Umbilical cord (tissue), 2 donors: ENCODE measurements around the gene KRTAP4-9. TPM values are rescaled to one million over a fixed set of nuclear protein-coding genes. Genes with fewer than 3 reads are reported as not detected.
"Not testable (repeated sequence)": the region's sequence is repeated elsewhere in the genome, so short reads cannot be mapped to it uniquely, and the experiment has no call there.

ENCODE experiments used
- DNase-seq: peaks from one replicate; pipeline ENCODE4 v3.0.0-alpha.2; 2015; ENCODE audit warnings: low spot score
- total RNA-seq: library from RNA; depleted of rRNA; stranded (reverse); fragments of >200 nt; gene quantifications from one replicate; pipeline ENCODE4 v1.2.3, GENCODE V29; 2014; ENCODE audit warnings: low replicate concordance; ENCODE audit not compliant: insufficient read depth

KRTAP4-9 gene
- total RNA-seq, 1 donor from 2014 or later = not detected

- no peak for DNase-seq
Observed at GRCh38 chr17:41126412-41126811, 21.2 kb downstream of the KRTAP4-9 start.

DNA sequence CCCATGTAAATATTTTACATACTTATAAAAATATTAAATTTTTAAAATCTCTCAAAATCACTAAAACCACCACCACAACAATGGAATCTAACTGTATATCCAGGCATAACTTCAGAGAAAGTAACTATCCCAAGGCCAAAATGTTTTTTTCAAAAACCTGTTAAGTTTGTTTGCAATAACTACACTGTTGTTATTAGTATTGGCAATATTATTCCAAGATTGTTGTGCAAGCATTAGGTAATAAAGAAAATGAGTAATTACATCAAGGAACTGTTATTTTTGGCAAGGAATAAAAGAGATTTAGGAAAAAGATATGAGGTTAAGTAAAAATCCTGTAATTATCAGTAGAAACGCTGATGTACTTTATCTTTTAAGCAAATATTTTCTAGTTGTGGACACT, 22.2 kb downstream of the KRTAP4-9 start:
- DNase-seq = no peak

GRCh38 chr17:41131979-41132378, 26.8 kb downstream of the KRTAP4-9 start:
- no peak for DNase-seq

DNA sequence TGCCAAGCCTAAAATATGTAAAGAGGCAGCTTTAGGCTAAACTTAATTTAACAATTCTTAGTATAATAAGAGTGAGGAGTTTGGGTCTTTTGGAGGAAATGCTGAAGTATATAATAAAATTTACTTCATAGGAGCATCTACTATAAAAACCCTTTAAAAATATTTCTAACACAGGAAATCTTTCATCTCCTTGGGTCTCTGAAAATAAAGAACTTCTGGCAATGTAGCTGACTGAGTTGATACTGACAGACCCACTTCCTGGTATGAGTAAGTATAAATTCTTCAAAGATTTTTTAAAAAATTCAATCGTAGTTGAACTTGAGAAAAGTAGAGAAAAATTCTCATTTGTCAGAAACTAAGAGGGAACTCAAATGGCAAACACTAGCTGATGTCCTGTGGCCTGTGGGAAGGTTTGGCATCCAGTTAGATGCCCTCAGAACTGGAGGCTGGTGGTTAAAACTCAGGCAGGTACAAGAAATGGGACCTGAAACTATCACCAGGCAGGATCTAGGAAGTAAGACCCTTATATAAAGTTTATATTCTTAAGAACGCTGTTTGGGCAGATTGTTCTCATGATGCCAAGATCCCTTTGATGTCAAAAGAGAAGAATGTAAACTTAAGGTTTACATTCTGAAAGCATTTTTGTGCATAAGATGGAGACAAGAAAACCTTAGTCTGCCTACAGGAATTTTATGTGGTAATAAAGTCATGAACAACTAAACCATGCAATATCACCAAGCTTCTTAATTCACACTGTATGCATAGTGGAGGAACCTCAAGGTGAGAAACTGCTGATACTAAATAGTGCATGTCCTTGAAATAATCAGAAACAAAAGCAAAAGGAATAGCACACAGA, 28.9 kb downstream of the KRTAP4-9 start:
- DNase-seq = no peak

GRCh38 chr17:41139865-41140264, 34.7 kb downstream of the KRTAP4-9 start:
- not testable (repeated sequence) for DNase-seq

DNA sequence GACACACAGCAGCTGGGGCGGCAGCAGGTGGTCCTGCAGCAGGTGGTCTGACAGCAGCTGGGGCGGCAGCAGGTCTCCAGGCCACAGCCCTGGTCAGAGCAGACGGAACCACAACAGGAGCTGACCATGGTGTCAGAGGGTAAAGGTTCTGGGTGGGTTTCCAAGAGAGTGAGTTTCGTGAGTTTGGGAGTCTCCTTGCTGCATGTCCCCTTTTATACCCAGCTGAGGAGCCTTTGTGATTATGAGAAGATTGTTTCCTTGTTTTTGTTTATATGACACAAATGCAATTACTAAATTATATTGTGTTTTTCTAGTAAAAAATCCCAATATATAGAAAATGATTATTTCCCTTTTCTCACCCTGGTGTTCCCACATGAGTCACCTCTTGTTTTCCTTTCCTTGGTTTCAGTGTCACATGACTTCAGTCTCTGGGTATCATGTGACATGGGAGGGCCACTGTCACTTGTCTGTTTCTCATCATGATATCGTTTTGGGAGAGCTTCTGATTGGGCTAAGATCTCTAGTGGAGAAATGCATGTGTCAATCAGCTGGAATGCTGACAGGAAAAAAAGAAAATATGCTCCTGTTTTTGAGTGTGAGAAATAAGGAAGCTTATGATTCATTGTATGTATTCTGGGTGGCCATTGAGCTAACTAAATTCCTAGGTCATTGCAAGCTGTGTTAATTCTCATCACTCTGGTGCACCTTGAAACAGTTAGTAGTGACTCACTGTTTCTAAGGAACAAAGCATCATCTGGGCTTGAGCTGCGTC, 35.4 kb downstream of the KRTAP4-9 start, which contains the start of gene KRTAP4-6:
TSS of gene KRTAP4-6 (minus strand) at position 185 of the 772 bp plus-strand sequence. CDS start at position 128, 57 bp downstream.
- DNase-seq = no peak

DNA sequence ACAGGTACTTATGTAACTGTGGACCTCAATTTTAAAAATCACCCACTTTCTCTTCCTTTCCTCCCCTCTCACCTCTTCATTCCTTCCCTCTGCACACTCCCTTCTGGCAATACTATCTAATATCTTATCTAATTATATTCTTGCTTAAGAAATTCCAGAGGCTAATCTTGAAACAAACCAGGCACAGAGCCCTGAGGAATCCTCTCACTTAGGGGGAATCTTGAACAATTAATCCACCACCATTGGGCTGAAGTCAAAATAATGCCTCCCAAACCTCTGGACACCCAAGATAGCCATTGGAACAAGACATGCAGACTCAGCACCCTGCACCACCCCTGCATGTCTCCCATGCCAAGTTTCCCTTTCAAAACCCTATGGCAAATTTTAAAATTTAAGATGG, 36.2 kb downstream of the KRTAP4-9 start:
- no peak for DNase-seq

- no peak for DNase-seq
Observed at GRCh38 chr17:41144846-41145245, 39.7 kb downstream of the KRTAP4-9 start.

DNA sequence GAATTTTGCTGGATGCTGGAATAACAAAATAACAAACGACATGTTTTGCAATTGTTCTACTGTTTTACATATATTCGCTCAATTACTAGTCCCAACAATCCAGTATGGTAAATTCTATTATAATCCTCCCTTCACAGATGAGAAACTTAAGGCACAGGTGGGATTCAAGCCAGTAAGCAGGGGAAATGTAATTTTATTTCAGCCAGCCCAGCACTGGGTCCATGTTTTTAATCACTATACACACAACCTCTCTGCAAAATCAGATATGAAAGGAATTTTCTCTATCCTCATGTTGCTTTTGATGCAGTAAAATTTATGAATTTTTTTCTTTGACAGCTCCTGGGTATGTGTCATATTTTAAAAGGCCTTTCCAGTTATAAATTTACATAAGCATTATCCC, 40.1 kb downstream of the KRTAP4-9 start:
- DNase-seq = no peak

DNA sequence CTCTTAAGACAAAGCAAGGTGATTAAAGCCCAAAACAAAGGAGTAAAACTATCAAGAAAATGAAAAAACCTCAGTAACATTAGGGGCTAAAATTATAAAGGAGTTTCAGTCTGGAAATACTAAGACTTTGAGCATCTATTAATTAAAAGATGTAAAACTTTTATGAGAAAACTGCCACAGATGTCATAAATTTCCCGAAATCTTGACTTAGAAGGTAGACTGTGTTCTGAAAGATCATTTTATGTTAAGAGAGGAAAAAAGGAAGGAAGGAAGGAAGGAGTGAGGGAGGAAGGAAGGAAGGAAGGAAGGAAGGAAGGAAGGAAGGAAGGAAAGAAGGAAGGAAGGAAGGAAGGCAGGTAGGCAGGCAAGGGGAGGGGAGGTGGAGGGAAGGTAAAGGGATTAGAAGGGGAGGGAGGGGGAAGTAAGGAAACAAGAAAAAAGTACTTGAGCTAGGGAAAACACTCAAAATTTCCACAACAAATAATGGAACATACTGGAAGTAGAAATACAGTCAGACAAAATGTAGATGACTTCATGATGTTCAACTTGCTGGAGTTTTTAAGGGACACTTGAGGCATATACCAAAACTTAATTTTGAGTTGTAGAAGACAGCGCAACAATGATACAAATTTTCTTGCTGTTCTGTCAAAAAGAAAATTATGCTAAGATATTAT, 42.5 kb downstream of the KRTAP4-9 start:
- no peak for DNase-seq

- not testable (repeated sequence) for DNase-seq
Observed at GRCh38 chr17:41148971-41149651, 43.9 kb downstream of the KRTAP4-9 start.

DNA sequence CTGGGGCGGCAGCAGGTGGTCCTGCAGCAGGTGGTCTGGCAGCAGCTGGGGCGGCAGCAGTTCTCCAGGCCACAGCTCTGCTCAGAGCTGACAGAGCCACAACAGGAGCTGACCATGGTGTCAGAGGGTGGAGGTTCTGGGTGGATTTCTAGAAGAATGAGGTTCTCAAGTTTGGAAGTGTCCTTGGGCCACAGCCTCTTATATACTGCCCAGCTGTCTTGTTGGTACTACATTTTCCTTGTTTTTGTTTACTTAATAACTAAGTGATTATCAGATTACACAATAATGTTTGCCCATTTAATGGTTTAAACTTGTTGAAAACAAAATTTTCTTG, 44.4 kb downstream of the KRTAP4-9 start, which contains the start of gene KRTAP4-5:
TSS of gene KRTAP4-5 (minus strand) at position 174 of the 334 bp plus-strand sequence. CDS start at position 116, 58 bp downstream.
- DNase-seq = no peak

GRCh38 chr17:41150026-41150425, 44.8 kb downstream of the KRTAP4-9 start:
- DNase-seq = no peak

DNA sequence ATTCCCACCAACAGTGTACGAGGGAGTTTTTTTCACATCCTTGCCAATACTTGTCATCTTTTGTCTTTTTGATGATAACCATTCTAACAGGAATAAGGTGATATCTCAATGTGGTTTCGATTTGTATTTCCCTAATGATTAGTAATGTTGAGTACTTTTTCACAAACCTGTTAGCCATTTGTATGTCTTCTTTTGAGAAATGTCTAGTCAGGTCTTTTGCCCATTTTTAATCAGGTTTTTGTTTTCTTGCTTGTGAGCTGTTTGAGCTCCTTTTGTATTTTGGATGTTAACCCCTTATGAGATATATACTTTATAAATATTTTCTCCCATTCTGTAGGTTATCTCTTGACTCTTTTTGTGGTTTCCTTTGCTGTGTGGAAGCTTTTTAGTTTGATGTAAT, 46.3 kb downstream of the KRTAP4-9 start:
- DNase-seq = no peak

GRCh38 chr17:41153856-41154255, 48.7 kb downstream of the KRTAP4-9 start:
- DNase-seq = peak; percentile 38

Other genes starting within 250 kb of the KRTAP4-9 start
- 4.6 TPM for gene KRT12, start 238.2 kb upstream of the KRTAP4-9 start, total RNA-seq
- 3.4 TPM for gene KRT20, start 220.1 kb upstream of the KRTAP4-9 start, total RNA-seq
- 24.3 TPM for gene KRT23, start 167.7 kb upstream of the KRTAP4-9 start, total RNA-seq
- 2.4 TPM for gene KRT39, start 138.4 kb upstream of the KRTAP4-9 start, total RNA-seq
- gene KRT40, start 121.1 kb upstream of the KRTAP4-9 start, total RNA-seq = not detected
- gene KRTAP3-3, start 111.2 kb upstream of the KRTAP4-9 start, total RNA-seq = not detected
- gene KRTAP3-2, start 105.5 kb upstream of the KRTAP4-9 start, total RNA-seq = 31.1 TPM
- gene KRTAP3-1, start 96.3 kb upstream of the KRTAP4-9 start, total RNA-seq = not detected
- gene KRTAP1-5, start 78.2 kb upstream of the KRTAP4-9 start, total RNA-seq = not detected
- not detected for gene KRTAP1-4, start 75.2 kb upstream of the KRTAP4-9 start, total RNA-seq
- gene KRTAP1-3, start 70.5 kb upstream of the KRTAP4-9 start, total RNA-seq = not detected
- gene KRTAP1-1, start 63.9 kb upstream of the KRTAP4-9 start, total RNA-seq = not detected
- gene KRTAP2-1, start 58.1 kb upstream of the KRTAP4-9 start, total RNA-seq = not detected
- 8.4 TPM for gene KRTAP2-2, start 50.2 kb upstream of the KRTAP4-9 start, total RNA-seq
- 20.5 TPM for gene KRTAP2-3, start 45.3 kb upstream of the KRTAP4-9 start, total RNA-seq
- not detected for gene KRTAP2-4, start 39.5 kb upstream of the KRTAP4-9 start, total RNA-seq
- not detected for gene KRTAP4-7, start 21.2 kb upstream of the KRTAP4-9 start, total RNA-seq
- not detected for gene KRTAP4-8, start 7.2 kb upstream of the KRTAP4-9 start, total RNA-seq
- not detected for gene KRTAP4-16, start 3.2 kb upstream of the KRTAP4-9 start, total RNA-seq
- 3.4 TPM for gene KRTAP4-11, start 13.0 kb downstream of the KRTAP4-9 start, total RNA-seq
- not detected for gene KRTAP4-12, start 18.8 kb downstream of the KRTAP4-9 start, total RNA-seq
- 1.2 TPM for gene KRTAP4-6, start 35.2 kb downstream of the KRTAP4-9 start, total RNA-seq
- 5.5 TPM for gene KRTAP4-5, start 44.4 kb downstream of the KRTAP4-9 start, total RNA-seq
- gene KRTAP4-4, start 55.4 kb downstream of the KRTAP4-9 start, total RNA-seq = 2.6 TPM
- 1.4 TPM for gene KRTAP4-3, start 62.8 kb downstream of the KRTAP4-9 start, total RNA-seq
- not detected for gene KRTAP4-2, start 72.8 kb downstream of the KRTAP4-9 start, total RNA-seq
- 1.9 TPM for gene KRTAP4-1, start 79.5 kb downstream of the KRTAP4-9 start, total RNA-seq
- gene KRTAP9-1, start 84.5 kb downstream of the KRTAP4-9 start, total RNA-seq = 1.4 TPM
- not detected for gene KRTAP9-2, start 121.3 kb downstream of the KRTAP4-9 start, total RNA-seq
- gene KRTAP9-3, start 127.1 kb downstream of the KRTAP4-9 start, total RNA-seq = not detected
- not detected for gene KRTAP9-8, start 132.6 kb downstream of the KRTAP4-9 start, total RNA-seq
- 1.2 TPM for gene KRTAP9-4, start 144.3 kb downstream of the KRTAP4-9 start, total RNA-seq
- not detected for gene KRTAP9-9, start 150.0 kb downstream of the KRTAP4-9 start, total RNA-seq
- not detected for gene KRTAP9-6, start 160.0 kb downstream of the KRTAP4-9 start, total RNA-seq
- gene KRTAP9-7, start 170.3 kb downstream of the KRTAP4-9 start, total RNA-seq = not detected
- gene KRTAP29-1, start 197.5 kb downstream of the KRTAP4-9 start, total RNA-seq = not detected
- not detected for gene KRTAP16-1, start 203.9 kb downstream of the KRTAP4-9 start, total RNA-seq
- not detected for gene KRTAP17-1, start 210.3 kb downstream of the KRTAP4-9 start, total RNA-seq
- 1.4 TPM for gene KRT33A, start 245.4 kb downstream of the KRTAP4-9 start, total RNA-seq